NT2/D1 (cell line): ENCODE data around the gene TEPSIN.

Source experiments
- DNase-seq: peaks from one replicate; pipeline ENCODE4 v3.0.0-alpha.2; 2011; ENCODE audit warnings: low read depth, low spot score
- H3K27me3 ChIP-seq: 2 replicates; pipeline ENCODE4 v1.6.0; 2011; ENCODE audit warnings: mild to moderate bottlenecking; ENCODE audit not compliant: insufficient read length, insufficient read depth
- H3K36me3 ChIP-seq: 2 replicates; pipeline ENCODE4 v1.6.1; 2011; ENCODE audit warnings: mild to moderate bottlenecking, low read length, mixed read lengths; ENCODE audit not compliant: insufficient read depth, insufficient read length
- H3K4me1 ChIP-seq: 2 replicates; pipeline ENCODE4 v1.5.1; 2011; ENCODE audit not compliant: insufficient read depth, insufficient read length
- H3K4me3 ChIP-seq: 2 replicates; pipeline ENCODE4 v1.5.1; 2011; ENCODE audit warnings: low read depth; ENCODE audit not compliant: insufficient read length
- H3K9ac ChIP-seq: 2 replicates; pipeline ENCODE4 v1.6.0; 2011; ENCODE audit warnings: low read depth; ENCODE audit not compliant: insufficient read length
- H3K9me3 ChIP-seq: 2 replicates; pipeline ENCODE4 v1.5.1; 2011; ENCODE audit warnings: mild to moderate bottlenecking, low read length; ENCODE audit not compliant: insufficient read depth
- SUZ12 ChIP-seq: IDR thresholded peaks from 2 replicates; pipeline ENCODE4 v1.6.1; 2011; ENCODE audit not compliant: insufficient read length, insufficient read depth; ENCODE audit errors: extremely low read depth
- YY1 ChIP-seq: IDR thresholded peaks from 2 replicates; pipeline ENCODE4 v1.6.1; 2011; ENCODE audit not compliant: insufficient read length, insufficient read depth
- ZNF274 ChIP-seq: IDR thresholded peaks from 2 replicates; pipeline ENCODE4 v1.6.1; 2011; ENCODE audit warnings: mild to moderate bottlenecking, low read depth, low read length

TEPSIN gene

GRCh38 chr17:81210466-81210865 is 28.4 kb downstream of the TEPSIN start:
- Histone ChIP-seq H3K4me1 (peaks cover 11% of the 10 kb centered on the region), H3K36me3 (peaks cover 22% of the 10 kb centered on the region), H3K27me3 (no peaks in the 10 kb centered on the region), H3K4me3 (no peak overlapping the region), H3K9ac (peak overlapping the region; percentile 32), H3K9me3 (no peaks in the 10 kb centered on the region)
- DNase-seq = no peak
- TF ChIP-seq YY1 (no peak), ZNF274 (no peak), SUZ12 (no peak)

- TF ChIP-seq SUZ12 (no peak), ZNF274 (no peak), YY1 (no peak)
- Histone ChIP-seq H3K9me3 (no peaks in the 10 kb centered on the region), H3K27me3 (no peaks in the 10 kb centered on the region)
These were observed 29.7 kb downstream of the TEPSIN start for GRCh38 chr17:81209141-81209540.

GRCh38 chr17:81208651-81209050 is 30.2 kb downstream of the TEPSIN start:
- H3K4me3 ChIP-seq = no peak overlapping the region
- H3K9ac ChIP-seq = no peak overlapping the region
- peaks cover 11% of the 10 kb centered on the region for H3K4me1 ChIP-seq
- TF ChIP-seq ZNF274 (no peak), YY1 (no peak), SUZ12 (no peak)
- H3K27me3 ChIP-seq = no peaks in the 10 kb centered on the region
- H3K9me3 ChIP-seq = no peaks in the 10 kb centered on the region
- no peak for DNase-seq
- peaks cover 32% of the 10 kb centered on the region for H3K36me3 ChIP-seq

More at GRCh38 chr17:81209141-81209540, 29.7 kb downstream of the TEPSIN start:
- peak overlapping the region; percentile 4 for H3K9ac ChIP-seq
- no peak for DNase-seq
- H3K4me3 ChIP-seq = no peak overlapping the region
- H3K4me1 ChIP-seq = peaks cover 11% of the 10 kb centered on the region
- H3K36me3 ChIP-seq = peaks cover 28% of the 10 kb centered on the region

GRCh38 chr17:81207610-81208581 is 31.0 kb downstream of the TEPSIN start:
- no peak for DNase-seq
- TF ChIP-seq SUZ12 (no peak), YY1 (no peak), ZNF274 (no peak)
- Histone ChIP-seq H3K9me3 (no peaks in the 10 kb centered on the region), H3K4me3 (no peak overlapping the region), H3K27me3 (no peaks in the 10 kb centered on the region), H3K4me1 (peaks cover 11% of the 10 kb centered on the region), H3K36me3 (peaks cover 37% of the 10 kb centered on the region), H3K9ac (no peak overlapping the region)

GRCh38 chr17:81206657-81207056 is 32.2 kb downstream of the TEPSIN start:
- Histone ChIP-seq H3K36me3 (peaks cover 35% of the 10 kb centered on the region), H3K27me3 (no peaks in the 10 kb centered on the region), H3K4me3 (no peak overlapping the region)

GRCh38 chr17:81206166-81206565 is 32.7 kb downstream of the TEPSIN start:
- DNase-seq = no peak
- Histone ChIP-seq H3K4me3 (no peak overlapping the region), H3K36me3 (peaks cover 35% of the 10 kb centered on the region), H3K4me1 (peaks cover 11% of the 10 kb centered on the region), H3K27me3 (no peaks in the 10 kb centered on the region), H3K9ac (no peak overlapping the region), H3K9me3 (no peaks in the 10 kb centered on the region)
- TF ChIP-seq YY1 (no peak), SUZ12 (no peak), ZNF274 (no peak)

More at GRCh38 chr17:81206657-81207056, 32.2 kb downstream of the TEPSIN start:
- no peaks in the 10 kb centered on the region for H3K9me3 ChIP-seq
- TF ChIP-seq ZNF274 (no peak), SUZ12 (no peak), YY1 (no peak)
- DNase-seq = no peak
- no peak overlapping the region for H3K9ac ChIP-seq
- H3K4me1 ChIP-seq = peaks cover 11% of the 10 kb centered on the region

GRCh38 chr17:81204578-81204977 is 34.3 kb downstream of the TEPSIN start:
- Histone ChIP-seq H3K9me3 (no peaks in the 10 kb centered on the region), H3K36me3 (peaks cover 40% of the 10 kb centered on the region), H3K9ac (no peak overlapping the region), H3K27me3 (no peaks in the 10 kb centered on the region), H3K4me1 (peaks cover 14% of the 10 kb centered on the region), H3K4me3 (no peak overlapping the region)
- TF ChIP-seq YY1 (no peak), ZNF274 (no peak), SUZ12 (no peak)
- DNase-seq = no peak
